ENCODE results near the gene BSN. TPM values are rescaled to one million over a fixed set of nuclear protein-coding genes. Genes with fewer than 3 reads are reported as not detected.

The BSN gene
- total RNA-seq, 1 donor from 2014 or later: 0.92 TPM

DNA sequence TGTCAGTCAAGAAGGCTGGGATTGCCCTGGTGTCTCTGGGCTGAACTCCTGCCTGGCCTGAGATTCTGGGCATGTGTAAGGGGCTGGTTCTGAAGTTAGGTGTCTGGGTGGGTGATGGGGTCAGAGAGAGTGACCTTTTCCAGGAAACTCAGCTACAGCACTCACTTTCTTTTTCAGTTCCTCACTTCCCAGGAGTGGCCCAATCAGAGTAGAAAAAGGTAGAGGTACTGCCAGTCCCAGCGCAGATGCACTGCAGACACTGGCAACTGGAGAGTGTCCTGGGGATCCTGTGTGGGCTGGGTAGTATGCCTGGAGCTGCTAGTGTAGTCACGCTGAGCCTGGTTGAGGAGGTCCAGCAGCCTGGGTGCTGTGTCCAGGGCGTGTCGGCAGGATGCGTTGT lies 73.4 kb downstream of the BSN start:
- DNase-seq (ENCODE audit: low read depth): no peak
- no peaks in the 10 kb centered on the region for H3K27me3 ChIP-seq (ENCODE audit: control insufficient read depth, insufficient read depth, low read length)

DNA sequence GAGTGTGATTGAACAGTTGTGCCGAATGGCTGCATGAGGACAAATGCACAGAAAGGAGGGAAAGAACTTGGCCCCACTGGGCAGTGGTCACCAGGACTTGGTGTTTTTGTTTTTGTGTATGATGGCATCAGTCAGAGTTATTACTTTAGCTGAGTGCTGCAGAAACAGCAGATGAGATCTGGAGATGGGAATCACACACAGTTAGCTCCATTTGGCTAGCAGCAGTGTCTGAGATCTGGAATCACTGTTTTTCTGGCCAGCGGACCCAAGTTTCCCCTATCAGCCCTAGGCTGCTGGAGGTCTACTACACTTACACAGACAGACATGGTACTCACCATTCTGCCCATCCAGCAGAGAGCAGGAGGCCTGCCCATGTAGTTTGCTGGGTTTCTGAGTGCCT lies 74.0 kb downstream of the BSN start:
- H3K36me3 ChIP-seq (ENCODE audit: control insufficient read depth, insufficient read depth, low read length): no peaks in the 10 kb centered on the region
- no peaks in the 10 kb centered on the region for H3K27me3 ChIP-seq (ENCODE audit: control insufficient read depth, insufficient read depth, low read length)
- TF ChIP-seq, protein P1, sequence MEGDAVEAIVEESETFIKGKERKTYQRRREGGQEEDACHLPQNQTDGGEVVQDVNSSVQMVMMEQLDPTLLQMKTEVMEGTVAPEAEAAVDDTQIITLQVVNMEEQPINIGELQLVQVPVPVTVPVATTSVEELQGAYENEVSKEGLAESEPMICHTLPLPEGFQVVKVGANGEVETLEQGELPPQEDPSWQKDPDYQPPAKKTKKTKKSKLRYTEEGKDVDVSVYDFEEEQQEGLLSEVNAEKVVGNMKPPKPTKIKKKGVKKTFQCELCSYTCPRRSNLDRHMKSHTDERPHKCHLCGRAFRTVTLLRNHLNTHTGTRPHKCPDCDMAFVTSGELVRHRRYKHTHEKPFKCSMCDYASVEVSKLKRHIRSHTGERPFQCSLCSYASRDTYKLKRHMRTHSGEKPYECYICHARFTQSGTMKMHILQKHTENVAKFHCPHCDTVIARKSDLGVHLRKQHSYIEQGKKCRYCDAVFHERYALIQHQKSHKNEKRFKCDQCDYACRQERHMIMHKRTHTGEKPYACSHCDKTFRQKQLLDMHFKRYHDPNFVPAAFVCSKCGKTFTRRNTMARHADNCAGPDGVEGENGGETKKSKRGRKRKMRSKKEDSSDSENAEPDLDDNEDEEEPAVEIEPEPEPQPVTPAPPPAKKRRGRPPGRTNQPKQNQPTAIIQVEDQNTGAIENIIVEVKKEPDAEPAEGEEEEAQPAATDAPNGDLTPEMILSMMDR (IDR thresholded peaks at IDR 0.05; ENCODE audit: insufficient read depth, low read length, poor library complexity, severe bottlenecking): no peak
- no peak for DNase-seq (ENCODE audit: low read depth)
- no peak overlapping the region for H3K4me3 ChIP-seq (ENCODE audit: low read depth, low read length)

More for the DNA sequence above, 73.4 kb downstream of the BSN start:
- TF ChIP-seq, protein P1 (IDR thresholded peaks at IDR 0.05; ENCODE audit: insufficient read depth, low read length, poor library complexity, severe bottlenecking): no peak
- H3K36me3 ChIP-seq (ENCODE audit: control insufficient read depth, insufficient read depth, low read length): no peaks in the 10 kb centered on the region
- H3K4me3 ChIP-seq (ENCODE audit: low read depth, low read length): no peak overlapping the region

DNA sequence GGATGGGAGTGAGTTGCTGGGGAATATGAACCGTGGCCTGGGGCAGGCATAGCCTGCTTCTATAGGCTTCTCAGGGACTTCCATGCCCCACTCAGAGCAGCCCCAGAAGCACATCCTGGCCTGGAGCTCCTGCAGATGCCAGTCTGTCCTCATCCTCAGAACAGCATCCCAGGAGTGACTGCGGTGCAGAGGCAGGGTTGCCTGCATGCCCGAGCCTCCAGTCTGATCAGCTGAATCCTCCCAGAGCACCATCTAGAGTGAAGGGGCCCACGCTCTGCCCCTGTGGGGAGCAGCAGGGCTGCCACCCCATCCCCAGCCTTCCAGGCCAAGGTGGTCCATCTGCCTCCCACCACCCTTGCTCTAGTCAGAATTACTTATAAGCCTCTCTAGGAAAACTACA lies 75.2 kb downstream of the BSN start:
- DNase-seq (ENCODE audit: low read depth): no peak
- TF ChIP-seq, protein P1 (IDR thresholded peaks at IDR 0.05; ENCODE audit: insufficient read depth, low read length, poor library complexity, severe bottlenecking): no peak
- H3K4me3 ChIP-seq (ENCODE audit: low read depth, low read length): no peak overlapping the region
- H3K36me3 ChIP-seq (ENCODE audit: control insufficient read depth, insufficient read depth, low read length): no peaks in the 10 kb centered on the region
- H3K27me3 ChIP-seq (ENCODE audit: control insufficient read depth, insufficient read depth, low read length): no peaks in the 10 kb centered on the region

DNA sequence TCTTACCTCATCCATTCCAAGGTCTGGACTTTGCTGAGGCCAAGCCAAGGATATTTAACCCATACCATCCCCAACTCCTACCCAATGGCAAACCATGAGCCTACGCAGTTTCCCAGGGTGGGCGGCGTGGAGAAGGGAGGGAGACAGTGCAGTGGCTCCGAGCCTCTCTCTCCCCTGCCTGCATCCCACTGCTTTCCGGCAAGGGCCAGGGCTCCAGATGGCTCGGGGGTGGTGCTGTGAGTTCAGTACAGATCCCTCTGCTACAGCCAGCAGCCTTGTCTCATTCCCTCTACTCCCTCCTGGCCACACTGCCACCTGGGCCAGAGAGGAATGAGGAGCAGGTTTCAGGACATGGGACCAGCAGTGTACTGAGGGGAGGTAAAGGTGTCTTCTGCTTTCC lies 75.6 kb downstream of the BSN start:
- no peaks in the 10 kb centered on the region for H3K27me3 ChIP-seq (ENCODE audit: control insufficient read depth, insufficient read depth, low read length)
- TF ChIP-seq, protein P1 (IDR thresholded peaks at IDR 0.05; ENCODE audit: insufficient read depth, low read length, poor library complexity, severe bottlenecking): no peak
- H3K4me3 ChIP-seq (ENCODE audit: low read depth, low read length): no peak overlapping the region
- no peaks in the 10 kb centered on the region for H3K36me3 ChIP-seq (ENCODE audit: control insufficient read depth, insufficient read depth, low read length)
- no peak for DNase-seq (ENCODE audit: low read depth)

DNA sequence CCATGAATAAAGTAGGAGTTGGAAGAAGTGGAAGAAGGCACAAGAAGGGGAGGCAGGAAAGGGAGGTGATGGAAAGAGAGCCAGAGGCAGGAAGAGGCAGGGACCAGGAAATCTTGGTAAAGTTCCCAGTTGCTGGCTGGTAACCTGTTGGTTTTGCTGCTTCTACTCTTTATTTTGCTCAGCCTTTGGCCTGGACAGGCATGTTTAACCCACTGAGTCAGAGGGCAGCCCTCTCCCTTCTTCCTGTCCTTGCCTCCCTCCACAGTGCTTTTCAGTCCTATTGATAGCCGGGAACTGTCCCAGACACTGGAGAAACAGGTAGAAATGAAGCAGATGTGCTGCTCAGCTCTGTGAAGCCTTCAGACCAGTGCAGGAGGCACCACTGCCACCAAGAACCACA lies 76.5 kb downstream of the BSN start:
- no peaks in the 10 kb centered on the region for H3K36me3 ChIP-seq (ENCODE audit: control insufficient read depth, insufficient read depth, low read length)
- no peak for DNase-seq (ENCODE audit: low read depth)
- H3K27me3 ChIP-seq (ENCODE audit: control insufficient read depth, insufficient read depth, low read length): no peaks in the 10 kb centered on the region
- TF ChIP-seq, protein P1 (IDR thresholded peaks at IDR 0.05; ENCODE audit: insufficient read depth, low read length, poor library complexity, severe bottlenecking): no peak
- no peak overlapping the region for H3K4me3 ChIP-seq (ENCODE audit: low read depth, low read length)

GRCh38 chr3:49634736-49635135 lies 80.5 kb downstream of the BSN start:
- Histone ChIP-seq H3K27me3 (ENCODE audit: control insufficient read depth, insufficient read depth, low read length) (no peaks in the 10 kb centered on the region), H3K4me3 (ENCODE audit: low read depth, low read length) (no peak overlapping the region), H3K36me3 (ENCODE audit: control insufficient read depth, insufficient read depth, low read length) (no peaks in the 10 kb centered on the region)
- TF ChIP-seq, protein P1 (IDR thresholded peaks at IDR 0.05; ENCODE audit: insufficient read depth, low read length, poor library complexity, severe bottlenecking): no peak
- DNase-seq (ENCODE audit: low read depth): no peak

Measured in kidney epithelial cell (primary cell).